ENCODE measurements around the gene TGFBR1.
"Not testable (repeated sequence)": the region's sequence is repeated elsewhere in the genome, so short reads cannot be mapped to it uniquely, and the experiment has no call there.

Gene TGFBR1

DNA sequence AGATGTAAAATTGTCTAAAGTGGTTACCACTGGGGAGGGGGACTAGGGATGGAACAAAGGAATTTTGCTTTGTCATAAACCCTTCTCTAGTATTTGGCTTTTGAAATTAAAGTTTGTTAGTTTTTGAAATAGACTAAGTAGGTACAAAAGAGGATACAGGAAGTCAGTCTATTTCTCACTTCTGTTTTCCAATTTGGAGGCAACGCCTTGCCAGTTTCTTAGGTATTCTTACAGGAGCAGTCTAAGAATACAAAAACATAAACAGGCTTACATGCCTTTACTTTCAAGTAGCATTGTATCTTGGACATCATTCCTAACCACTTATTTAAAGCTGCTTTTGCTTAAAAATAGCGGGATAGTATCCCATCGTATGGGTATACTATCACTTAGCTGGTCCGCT is 82.4 kb downstream of the TGFBR1 start:
- TF ChIP-seq, protein P1, sequence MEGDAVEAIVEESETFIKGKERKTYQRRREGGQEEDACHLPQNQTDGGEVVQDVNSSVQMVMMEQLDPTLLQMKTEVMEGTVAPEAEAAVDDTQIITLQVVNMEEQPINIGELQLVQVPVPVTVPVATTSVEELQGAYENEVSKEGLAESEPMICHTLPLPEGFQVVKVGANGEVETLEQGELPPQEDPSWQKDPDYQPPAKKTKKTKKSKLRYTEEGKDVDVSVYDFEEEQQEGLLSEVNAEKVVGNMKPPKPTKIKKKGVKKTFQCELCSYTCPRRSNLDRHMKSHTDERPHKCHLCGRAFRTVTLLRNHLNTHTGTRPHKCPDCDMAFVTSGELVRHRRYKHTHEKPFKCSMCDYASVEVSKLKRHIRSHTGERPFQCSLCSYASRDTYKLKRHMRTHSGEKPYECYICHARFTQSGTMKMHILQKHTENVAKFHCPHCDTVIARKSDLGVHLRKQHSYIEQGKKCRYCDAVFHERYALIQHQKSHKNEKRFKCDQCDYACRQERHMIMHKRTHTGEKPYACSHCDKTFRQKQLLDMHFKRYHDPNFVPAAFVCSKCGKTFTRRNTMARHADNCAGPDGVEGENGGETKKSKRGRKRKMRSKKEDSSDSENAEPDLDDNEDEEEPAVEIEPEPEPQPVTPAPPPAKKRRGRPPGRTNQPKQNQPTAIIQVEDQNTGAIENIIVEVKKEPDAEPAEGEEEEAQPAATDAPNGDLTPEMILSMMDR (IDR thresholded peaks at IDR 0.05; ENCODE audit: borderline replicate concordance, insufficient read depth, low read depth, low read length), result no peak
- no peak overlapping the region for H3K4me3 ChIP-seq (ENCODE audit: low read depth, low read length)

DNA sequence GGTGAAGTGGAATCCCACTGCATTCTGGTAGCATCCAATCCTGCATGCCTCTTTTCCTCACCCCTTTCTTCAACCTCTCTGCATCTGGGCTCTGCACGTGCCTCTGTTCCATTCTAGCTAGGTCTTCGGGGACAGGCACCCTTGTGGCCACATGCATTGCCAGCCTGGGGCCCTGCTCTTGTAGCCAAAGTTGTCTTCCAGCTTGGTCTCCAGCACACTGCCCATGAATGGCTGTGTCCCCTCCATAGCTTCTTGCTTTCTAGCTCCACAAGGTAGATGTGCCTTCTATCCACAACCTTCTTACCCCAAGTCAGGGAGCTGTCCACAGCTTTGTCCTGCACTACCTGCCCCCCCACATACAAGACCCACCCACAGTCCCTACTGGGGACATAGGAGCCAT is 84.3 kb downstream of the TGFBR1 start:
- TF ChIP-seq, protein P1 (IDR thresholded peaks at IDR 0.05; ENCODE audit: borderline replicate concordance, insufficient read depth, low read depth, low read length), result no peak
- no peak overlapping the region for H3K4me3 ChIP-seq (ENCODE audit: low read depth, low read length)

DNA sequence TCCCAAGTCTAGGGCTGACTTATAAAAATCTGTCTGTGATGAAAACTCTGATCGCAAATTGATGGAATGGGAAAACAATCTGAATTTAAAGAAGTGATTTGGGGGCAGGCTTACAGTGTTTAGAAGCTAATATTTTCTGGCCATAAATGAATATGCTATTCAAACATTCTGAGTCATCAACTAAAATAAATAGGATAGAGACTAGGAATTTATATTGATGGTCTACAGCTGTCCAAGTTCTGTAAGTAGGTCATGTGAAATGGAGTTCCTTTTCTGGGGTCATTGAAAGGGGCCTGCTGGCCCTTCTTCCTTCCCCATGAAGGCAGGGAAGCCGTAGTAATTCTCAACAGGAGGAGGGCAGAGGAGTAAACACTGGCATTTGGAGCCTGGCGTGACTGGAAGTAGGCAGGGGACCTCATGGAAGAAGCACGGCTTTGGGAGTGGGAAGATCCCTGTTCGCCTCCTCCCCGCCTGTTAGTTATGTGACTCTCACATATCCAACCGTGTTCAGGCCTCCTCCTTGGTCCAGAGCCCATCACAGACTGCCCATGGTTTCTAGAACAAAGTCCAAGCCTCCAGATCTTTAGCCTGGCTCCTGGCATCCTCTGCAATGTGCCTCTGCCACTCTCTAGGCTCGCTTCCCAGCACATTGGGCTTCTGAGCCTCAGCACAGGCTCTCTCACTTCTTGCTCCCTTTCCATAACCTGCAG is 85.1 kb downstream of the TGFBR1 start:
- no peak overlapping the region for H3K4me3 ChIP-seq (ENCODE audit: low read depth, low read length)
- TF ChIP-seq, protein P1 (IDR thresholded peaks at IDR 0.05; ENCODE audit: borderline replicate concordance, insufficient read depth, low read depth, low read length), result no peak

DNA sequence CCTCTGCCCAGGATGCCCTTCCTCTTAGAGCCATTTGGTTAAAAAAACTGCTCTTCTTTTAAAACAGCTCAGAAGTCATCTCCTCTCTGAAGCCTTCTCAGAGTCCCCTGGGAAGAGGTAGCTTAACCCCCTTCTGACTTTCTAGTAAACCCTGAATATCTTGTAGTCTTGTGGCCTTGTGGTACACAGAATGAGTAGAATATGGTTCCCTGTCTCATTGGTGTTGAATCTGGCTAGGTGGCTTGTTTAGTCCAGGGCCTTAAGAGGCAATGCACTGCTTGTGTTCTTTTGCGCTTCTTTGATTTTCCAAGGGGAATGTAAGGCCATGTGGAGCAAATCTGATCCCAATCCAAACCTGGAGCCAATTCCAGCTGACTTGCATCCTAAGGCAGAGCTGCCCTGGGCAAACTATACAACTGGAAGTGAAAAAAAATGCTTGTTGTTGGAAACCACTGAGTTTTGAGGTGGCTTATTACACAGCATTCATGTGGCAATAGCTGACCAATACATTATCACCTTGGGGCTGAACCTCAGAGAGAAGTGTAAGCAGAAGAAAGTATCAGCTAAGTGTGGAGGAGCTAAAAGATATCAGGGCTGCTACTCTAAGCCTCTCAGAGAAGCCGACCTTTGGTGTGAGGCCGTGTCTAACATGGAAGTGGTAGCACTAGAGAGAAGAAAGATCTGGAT is 85.8 kb downstream of the TGFBR1 start:
- TF ChIP-seq, protein P1 (IDR thresholded peaks at IDR 0.05; ENCODE audit: borderline replicate concordance, insufficient read depth, low read depth, low read length), result no peak
- no peak overlapping the region for H3K4me3 ChIP-seq (ENCODE audit: low read depth, low read length)

DNA sequence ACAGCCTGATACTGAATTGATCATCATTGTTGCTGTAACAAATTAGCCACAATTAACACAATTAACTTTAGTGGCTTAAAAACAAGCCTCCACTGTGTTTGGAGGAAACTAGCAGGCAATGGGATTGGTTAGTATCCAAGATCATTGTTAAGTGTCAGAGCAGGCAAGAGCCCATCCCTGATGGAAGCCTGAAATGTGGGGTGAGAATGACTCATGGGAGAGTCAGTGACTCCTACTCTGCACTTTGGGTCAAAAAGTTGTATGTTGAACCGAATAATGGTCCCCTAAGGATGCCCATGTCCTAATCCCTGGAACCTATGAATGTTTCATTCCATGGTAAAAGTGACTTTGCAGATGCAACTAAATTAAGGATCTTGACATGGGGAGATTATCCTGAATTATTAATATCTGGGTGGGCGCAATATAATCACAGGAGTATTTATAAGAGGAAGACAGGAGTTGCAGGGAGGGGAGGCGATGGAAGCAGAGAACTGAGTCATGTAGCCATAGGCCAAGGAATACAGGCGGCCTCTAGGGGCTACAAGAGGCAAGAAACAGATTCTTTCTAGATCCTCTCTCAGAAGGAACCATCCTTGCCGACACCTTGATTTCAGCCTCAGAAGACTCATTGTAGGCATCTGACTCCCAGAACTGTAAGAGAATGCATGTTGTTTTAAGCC is 88.0 kb downstream of the TGFBR1 start:
- no peak overlapping the region for H3K4me3 ChIP-seq (ENCODE audit: low read depth, low read length)
- TF ChIP-seq, protein P1 (IDR thresholded peaks at IDR 0.05; ENCODE audit: borderline replicate concordance, insufficient read depth, low read depth, low read length), result 0 out of 2 replicates have a peak, but pooled peaks have one; percentile 16

DNA sequence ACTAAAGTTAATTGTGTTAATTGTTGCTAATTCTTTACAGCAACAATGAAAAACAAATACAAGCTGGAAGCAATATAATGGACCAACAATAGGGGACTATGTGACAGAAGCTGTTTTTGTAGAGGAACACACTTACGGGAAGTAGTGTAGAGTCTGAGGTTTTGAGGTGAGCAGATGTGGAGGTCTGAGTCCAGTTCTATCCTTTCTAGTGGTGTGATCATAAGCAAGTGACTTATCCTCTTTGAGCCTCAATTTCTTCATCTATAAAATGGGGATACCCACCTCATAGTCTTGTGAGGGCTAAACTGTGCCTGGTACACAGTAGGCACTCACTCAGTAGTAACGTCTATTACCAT is 88.5 kb downstream of the TGFBR1 start:
- TF ChIP-seq, protein P1 (IDR thresholded peaks at IDR 0.05; ENCODE audit: borderline replicate concordance, insufficient read depth, low read depth, low read length), result no peak
- H3K4me3 ChIP-seq (ENCODE audit: low read depth, low read length), result no peak overlapping the region

DNA sequence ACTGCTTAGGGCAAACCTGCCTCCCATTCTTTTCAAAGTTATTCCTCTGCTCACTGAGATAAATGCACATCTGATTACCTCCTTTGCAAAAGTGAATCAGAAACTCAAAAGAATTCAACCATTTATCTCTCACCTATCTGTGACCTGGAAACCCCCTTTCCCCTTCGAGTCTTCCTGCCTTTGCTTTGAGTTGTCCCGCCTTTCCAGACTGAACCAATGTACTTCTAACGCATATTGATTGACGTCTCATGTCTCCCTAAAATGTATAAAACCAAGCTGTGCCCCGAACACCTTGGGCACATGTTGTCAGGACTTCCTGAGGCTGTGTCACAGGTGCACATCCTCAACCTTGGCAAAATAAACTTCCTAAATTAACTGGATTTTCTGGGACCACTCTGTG is 91.6 kb downstream of the TGFBR1 start:
- H3K4me3 ChIP-seq (ENCODE audit: low read depth, low read length), result not testable (repeated sequence)

Measured in GM12875 (cell line).